GM18909 (cell line): ENCODE data around the gene SKAP1.

Experiments used
- ATAC-seq: cut with Tn5 transposase; IDR thresholded peaks from one replicate; pipeline ENCODE4 v1.9.1; 2021; ENCODE audit warnings: mild to moderate bottlenecking; ENCODE audit not compliant: unreplicated experiment, poor library complexity

The SKAP1 gene

DNA sequence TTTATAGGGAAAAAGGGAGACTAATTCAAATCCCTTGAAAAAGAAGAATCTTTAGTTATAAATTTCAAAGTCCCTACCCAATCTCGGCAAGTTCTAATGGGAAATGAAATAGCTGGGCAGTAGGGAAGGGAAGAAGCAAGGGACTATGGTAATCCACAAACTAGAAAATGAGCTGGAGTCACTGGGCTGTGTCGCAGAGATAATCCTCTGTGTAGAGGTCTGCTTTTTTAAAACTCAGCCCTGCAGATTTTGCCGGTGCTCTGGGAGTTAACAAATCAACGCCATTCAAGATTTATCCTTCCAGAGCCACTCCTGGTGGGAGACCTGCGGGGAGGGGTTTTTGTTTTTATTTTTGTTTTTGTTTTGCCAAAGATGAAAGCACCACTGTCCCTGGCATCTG lies 301.6 kb downstream of the SKAP1 start:
- ATAC-seq: no peak

DNA sequence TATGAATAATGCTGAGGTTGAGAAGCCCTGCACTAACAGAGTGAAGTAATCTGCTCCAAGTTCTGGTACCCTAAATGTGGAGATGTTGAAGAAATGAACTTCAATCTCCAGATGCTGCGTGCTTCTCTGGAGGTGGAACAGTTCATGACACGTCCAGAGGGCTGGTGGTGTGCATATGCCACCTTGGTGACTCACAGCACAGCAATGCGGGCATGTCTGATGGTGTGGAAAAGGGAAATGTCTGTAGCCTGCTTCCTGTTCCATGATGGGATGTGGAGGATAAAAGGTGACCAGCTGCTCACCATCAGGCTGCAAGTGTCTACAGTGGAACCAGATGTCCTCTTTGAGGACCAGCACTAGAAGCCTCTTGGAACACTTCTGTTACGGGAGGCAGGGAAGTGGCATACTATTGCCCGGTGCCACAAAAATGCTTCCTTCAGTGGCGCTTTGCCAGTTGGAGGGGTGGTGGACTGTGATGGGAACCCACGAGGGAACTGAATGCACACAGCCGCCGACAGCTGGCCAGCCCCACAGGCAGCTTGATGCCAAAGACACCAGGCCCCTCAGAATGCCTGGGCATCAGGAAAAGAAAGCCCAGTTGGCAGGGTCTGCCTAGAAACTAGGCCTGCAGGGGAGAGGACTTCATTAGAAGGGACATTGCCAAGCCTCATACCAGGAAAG lies 302.5 kb downstream of the SKAP1 start:
- no peak for ATAC-seq

DNA sequence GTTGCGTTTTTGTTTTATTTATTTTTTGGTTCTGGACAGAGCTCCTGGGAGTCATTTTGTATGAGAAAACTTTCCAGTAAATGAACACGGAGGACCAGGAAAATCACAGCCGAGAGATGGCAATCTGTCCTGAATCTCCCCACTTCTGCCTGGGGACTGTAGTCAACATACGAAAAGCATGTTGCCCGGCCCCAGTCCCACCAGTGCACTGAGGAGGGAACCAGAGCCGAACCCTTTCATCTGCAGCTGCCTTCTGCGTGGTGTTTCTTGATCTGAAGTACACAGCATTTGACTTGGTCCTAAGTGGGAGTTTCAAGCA lies 303.5 kb downstream of the SKAP1 start:
- no peak for ATAC-seq

DNA sequence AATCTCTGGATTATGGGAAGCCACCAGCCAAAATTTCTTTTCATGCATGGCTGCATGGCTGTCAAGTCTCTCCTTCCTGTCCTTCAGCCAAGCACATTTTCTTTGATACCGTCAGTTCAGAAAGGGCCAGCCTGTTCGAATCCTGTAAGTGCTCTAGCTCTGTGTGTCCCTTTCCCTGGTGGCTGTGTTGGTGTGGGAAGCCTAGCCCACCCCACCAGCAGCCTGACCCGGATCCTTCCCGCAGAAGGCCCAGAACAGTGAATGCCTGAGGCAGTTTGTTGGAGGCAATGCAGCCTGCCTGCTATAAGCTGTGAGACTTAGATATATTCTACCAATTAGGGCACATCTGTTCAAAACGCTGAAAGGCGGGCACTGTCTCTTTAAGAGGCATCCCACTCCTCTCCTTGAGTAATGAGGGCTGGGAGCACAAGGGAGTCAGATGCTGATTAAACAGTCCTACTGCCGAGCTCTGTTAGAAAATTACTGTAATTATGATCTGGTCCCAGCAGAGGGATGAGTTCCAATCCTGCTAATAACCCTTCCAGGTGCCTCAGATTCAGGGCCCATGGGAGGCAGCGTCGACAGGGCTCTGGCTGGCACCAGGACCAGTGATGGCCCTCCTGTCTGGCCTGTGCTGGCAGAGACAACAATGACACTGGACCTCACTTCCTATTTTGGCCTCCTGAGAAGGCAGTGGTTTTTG lies 304.0 kb downstream of the SKAP1 start:
- ATAC-seq: no peak

DNA sequence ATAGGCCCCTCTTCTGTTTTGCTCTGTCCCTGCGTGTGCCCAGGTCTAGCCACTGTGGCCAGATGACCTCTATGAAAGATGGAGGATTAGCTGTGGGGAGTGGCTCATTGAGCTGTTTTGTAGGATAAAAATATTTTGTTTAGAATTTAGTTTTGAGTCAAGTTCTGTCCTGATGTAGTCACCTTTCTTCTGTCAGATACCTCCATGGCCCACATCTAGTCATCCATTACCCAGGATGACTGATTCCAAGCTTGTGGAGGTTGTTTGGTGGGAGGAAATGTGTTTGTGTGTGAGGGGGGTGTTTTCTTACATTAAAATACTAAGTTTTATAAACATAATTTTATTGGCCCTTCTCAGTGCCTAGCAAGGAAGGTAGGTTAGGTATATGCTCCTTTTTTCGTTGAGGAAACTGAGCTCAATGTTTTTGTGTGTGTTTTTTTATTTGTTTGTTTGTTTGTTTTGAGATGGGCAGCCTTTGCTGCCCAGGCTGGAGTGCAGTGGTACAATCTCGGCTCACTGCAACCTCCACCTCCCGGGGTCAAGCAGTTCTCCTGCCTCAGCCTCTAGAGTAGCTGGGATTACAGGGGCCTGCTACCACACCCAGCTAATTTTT lies 306.1 kb downstream of the SKAP1 start:
- no peak for ATAC-seq

DNA sequence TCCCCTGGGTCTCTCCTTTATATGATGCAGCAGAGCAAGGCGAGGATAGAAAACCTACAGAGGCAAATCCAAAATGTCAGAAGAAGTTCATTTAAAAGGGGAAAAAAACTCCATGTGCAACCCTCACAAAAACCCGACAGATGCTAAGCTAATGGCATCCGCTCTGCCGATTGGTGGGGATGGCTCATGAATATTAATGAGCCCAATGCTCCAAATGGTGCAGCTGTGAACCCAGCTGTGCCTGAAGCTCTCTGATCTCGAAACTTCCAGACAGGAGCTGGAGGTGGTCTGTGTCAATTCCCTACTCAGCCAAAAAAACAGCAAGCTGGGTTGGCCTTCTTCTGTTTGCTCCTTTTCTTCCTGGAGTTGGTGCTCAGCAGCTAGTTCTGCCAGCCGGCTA lies 306.9 kb downstream of the SKAP1 start:
- no peak for ATAC-seq

DNA sequence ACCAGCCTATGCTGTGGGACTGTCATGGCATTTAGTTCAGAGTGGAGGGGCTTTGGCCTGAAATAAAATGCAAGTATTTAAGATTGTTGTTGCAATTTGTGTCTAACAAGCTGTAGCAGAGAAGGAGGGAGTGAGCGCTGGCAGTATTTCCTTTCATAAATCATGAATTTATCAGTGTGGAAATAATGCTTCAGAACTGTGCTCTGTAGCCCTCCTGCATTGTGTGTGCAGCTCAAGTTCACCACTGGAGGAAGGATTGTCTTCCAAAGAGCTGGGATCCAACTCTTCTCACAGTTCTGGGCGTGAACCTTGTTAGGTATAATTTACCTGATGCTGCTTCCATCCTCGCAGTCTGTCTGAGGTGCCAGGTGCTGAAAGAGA lies 307.4 kb downstream of the SKAP1 start:
- ATAC-seq: no peak

DNA sequence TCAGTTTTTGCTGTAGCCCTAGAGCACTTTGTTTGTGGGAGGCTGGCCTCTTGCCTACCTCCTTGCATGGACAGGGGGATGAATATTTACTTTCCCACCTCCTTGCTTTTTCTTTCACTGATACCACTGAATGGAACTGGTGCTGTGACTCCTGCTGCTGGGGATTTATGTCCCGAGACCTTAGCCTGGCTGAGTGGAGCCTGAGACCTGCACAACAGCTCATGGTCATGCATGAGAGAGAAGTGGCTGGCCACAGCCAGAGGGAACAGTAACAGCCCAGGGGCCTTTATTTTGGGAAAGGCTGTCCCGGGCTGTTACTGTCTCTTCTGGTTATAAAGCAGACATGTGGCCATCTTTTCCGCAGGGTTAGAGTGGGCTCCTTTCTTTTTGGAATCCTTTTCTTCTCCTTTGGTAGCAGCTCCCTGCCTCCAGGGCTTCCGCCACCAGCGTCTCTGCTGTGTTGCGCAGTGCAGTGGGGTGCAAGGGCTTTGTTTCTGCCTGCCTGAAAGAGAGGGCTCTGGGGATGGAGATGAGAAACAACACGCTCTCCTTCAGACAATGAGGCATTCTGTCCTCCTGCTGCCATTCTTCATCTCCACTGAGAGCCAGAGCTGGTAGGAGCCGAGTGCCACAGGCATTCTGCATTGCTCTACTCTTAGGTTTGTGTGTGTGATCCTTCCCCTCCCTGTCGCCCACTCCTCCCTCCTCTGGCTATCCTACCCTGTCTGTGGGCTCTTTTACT lies 307.9 kb downstream of the SKAP1 start:
- ATAC-seq: no peak

DNA sequence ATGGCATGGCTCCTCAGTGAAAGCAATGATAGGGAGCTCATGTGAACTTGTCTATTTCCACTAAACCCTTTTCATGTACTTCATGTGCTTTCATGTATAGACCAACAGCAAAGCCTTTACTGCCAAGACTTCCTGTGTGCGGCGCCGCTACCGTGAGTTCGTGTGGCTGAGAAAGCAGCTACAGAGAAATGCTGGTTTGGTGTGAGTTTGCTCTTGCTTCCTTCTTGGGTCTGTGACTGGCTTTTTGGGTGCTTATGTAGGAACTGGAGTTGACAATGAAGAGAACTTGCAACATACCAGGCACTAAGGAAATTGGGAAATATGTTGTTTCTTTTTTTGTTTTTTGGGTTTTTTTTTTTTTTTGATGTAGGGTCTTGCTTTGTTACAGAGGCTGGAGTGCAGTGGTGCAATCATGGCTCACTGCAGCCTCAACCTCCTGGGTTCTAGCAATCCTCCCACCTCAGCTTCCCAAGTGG lies 316.8 kb downstream of the SKAP1 start:
- ATAC-seq: peak; percentile 45

DNA sequence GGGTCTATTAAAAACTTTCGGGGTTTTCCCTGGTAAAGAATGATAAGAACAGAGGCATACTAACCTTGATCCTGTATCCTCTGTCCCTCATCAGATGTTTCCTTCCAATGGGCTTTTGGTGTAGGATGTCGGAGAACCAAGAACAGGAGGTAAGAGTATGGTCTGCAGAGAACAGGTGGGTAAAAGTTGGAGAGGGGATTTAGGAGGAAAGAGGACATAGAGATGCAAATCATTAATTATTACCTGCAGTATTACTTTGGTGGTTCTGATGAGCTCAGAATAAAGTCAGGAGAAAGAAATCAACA lies 318.1 kb downstream of the SKAP1 start:
- ATAC-seq: no peak

DNA sequence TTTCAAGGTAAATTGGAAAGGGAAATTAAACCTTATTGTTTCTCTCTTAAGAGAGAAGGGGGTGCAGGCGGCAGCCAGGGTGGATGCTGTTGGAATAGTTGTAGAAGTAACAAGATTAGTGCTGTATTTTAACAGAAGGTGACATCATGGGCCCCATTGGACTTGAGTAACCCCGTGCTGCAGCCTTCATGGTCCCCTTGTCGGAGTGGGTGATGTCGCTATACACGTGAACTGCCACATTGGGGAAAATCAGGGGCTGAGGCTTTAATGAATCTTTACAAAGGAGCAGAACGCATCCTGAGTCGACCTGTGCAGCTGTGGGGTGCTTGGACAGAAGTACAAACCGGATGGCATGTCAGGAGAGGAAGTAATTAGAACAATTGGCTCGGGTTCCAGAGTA lies 319.3 kb downstream of the SKAP1 start:
- ATAC-seq: no peak

DNA sequence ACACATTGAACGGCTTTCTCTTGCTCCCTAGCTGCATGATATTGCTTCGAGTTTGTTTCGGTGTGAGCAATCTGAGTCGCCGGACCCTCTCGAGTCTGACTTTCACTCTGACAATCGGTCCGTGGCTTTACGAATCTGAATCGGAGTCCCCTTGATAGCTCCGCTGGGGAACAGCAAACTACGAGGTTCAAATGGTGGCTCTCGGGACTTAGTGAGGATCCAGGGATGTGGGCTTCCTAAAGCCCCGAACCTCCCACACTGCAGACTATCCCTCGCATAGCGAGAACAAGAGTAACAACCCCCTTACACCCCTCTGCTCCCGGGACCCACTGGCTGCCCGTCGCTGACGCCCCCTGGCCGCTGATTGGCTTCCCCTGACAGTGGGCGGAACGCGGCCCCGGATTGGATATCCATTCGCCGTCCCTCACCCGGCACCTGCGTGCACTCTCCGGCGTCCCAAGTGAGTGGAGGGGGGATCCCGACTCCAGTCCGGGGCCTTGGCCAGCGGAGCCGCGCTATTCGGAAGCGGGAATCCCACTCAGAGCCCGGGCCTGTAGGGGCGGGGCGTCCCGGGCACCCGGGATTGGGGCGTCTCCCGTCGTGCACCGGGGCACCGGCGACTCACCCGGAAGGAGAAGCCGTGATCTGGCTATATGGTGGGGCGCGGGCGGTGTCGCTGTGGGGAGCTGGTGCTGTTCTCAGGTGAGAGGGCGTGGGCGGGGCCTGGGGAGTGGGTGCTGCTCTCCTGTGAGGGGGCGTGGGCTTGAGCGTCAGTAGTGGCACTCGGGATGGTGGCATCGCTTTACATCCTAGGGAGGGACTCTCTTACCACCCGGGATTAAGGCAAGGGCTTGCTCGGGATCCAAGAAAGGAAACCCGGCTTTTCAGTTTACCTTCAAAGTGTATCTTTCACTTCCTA lies 322.6 kb downstream of the SKAP1 start, which contains the start of gene SNX11:
TSS of gene SNX11 (plus strand) at position 630 of the 919 bp plus-strand sequence. CDS start 4,278 bp downstream, outside the sequence.
- ATAC-seq: peak; percentile 84

DNA sequence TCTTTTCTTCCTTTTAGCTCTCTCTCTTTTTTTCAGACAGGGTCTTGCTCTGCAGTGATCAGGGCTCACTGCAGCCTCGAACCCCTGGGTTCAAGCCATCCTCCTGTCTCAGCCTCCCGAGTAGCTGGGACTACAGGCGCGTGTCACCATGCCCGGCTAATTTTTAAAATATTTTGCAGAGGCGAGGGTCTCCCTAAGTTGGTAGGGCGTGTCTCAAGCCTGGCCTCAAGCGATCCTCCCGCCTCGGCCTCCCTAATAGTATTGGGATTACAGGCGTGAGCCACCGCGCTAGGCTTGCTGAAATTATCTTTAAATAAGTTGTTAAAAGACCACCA lies 323.2 kb downstream of the SKAP1 start:
- no peak for ATAC-seq

DNA sequence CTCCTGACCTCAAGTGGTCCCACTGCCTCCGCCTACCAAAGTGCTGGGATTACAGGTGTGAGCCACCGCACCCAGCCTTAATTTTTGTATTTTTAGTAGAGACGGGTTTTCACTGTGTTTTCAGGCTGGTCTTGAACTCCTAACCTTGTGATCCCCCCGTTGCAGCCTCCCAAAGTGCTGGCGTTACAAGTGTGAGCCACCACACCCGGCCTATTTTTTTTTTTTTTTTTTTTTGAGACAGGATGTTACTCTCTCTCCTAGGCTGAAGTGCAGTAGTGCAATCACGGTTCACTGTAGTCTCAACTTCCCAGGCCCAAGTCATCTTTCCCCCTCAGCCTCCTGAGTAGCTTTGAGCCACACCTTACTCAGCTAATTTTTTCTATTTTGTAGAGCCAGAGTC lies 325.6 kb downstream of the SKAP1 start:
- no peak for ATAC-seq

DNA sequence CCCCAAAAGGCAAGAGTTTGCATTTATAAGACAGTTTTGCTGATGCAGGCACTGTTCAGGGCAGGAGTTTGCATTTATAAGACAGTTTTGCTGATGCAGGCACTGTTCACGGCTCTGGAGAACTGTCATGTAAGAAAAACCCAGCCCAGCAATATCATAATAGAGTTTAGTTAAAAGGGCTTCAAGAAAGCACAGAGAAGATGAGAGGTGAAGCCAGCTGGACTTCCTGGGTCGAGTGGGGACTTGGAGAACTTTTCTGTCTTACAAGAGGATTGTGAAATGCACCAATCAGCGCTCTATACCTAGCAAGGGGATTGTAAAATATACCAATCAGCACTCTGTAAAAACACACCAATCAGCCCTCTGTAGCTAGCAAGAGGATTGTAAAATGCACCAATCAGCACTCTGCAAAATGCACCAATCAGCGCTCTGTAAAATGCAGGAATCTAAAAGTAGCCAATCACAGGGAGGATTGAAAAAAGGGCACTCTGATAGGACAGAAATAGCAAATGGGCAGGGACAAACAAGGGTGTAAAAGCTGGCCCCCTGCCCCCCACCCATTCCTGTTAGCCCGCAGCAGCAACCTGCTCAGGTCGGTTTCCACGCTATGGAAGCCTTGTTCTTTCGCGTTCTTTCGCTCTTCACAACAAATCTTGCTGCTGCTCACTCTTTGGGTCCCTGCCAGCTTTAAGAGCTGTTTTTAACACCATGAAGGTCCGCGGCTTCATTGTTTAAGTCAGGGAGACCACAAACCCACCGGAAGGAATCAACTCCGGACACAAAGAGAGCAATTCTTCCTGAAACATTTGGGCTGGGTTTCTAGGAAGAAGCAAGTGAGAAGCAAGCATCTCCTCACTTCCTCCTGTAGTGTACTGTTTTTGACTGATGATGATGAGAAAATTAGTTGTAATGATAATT lies 327.0 kb downstream of the SKAP1 start:
- ATAC-seq: no peak

DNA sequence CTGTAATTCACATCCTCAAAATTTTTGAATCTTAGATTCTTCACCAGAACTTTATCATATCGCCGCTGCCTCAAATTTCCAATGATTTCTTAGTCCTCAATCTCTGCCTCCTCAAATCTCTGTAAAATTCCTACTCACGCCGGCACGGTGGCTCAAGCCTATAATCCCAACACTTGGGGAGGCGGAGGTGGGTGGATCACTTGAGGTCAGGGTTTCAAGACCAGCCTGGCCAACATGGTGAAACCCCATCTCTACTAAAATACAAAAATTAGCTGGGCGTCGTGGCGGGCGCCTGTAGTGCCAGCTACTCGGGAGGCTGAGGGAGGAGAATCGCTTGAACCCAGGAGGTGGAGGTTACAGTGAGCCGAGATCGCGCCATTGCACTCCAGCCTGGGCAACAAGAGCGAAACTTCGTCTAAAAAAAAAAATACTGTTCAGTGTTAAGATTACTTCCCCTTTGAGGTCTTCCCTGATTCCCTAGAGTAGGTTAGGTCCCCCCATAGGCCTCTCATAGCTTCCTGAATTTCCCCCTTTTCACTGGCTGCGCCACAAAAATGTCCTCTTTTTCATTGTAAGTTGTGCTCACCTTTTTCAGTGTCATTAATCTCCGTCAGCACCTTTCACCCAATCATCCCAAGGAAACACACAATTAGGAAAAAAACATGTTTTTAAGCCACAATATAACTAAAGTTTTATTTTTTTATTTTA lies 327.8 kb downstream of the SKAP1 start:
- ATAC-seq: no peak

DNA sequence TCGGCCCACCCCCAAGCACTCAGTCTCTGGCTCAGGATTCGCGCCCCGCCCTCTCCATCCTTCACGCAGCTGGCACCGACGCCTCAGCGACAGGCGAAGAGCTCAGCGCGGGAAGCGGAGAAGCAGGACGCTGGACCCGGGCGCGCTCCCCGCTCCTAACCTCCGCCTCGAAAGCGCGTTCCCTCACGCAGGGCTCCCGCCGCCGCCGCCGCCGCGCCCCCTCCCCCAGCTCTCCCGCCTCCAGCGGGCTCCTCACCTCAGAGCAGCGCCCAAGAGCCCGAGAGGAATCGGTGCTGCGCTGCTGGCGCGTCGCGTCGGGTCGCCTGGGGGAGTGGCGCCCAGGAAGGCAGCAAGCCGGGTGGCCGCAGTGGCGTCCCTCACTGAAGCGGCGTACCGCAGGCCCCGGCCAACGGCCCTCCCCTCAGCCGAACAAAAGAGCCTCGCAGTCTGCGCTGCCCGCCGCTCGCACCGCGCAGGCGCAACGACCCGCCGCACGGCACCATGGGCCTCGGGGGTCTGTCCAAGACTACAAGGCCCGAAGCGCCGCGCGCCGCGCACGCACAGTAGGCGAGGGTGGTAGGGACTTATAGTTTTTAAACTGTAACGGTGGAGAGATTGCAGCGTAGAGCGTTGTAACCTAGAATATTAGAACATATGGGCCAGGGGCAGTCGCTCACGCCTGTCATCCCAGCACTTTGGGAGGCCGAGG lies 328.8 kb downstream of the SKAP1 start, which contains the start of gene CBX1:
TSS of gene CBX1 (minus strand) at position 467 of the 709 bp plus-strand sequence. CDS start 24,474 bp downstream, outside the sequence.
- peak; percentile 89 for ATAC-seq

DNA sequence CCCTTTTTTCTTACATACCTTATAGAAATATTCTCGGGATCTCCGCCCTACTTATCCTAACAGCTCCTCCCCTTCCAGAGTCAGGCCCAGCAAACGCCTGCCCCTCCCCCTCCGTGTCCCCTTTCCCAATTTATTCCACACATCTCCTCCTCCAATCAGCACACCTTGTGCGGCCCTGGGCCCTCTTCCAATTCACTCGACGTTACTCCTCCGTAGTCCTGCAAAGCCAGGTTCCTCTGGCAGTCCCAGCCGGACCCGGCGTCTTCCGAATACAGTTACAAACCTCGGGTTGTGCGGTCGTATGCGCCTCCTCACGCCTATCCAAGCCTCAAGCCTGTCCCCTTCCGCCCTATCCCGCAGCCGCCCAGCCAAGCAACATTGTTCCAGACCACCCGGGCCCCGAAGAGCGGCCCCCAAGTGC lies 329.4 kb downstream of the SKAP1 start:
- ATAC-seq: no peak
